Activated naive CD4-positive, alpha-beta T cell treated with anti-CD3 and anti-CD28 coated beads, Interleukin-2, amount 50 U/mL, for 72 hours (primary cell): ENCODE results near the gene PSD. TPM values are rescaled to one million over a fixed set of nuclear protein-coding genes. Genes with fewer than 3 reads are reported as not detected.
A peak's percentile ranks its signal among the peaks of the same experiment; 100 is the strongest.

ENCODE experiments used
- ATAC-seq, 2 donors: fragments of 150-1000 bp; cut with Tn5 transposase; 2 replicates each; pipeline ENCODE4 v1.10.0; 2021; ENCODE audit warnings: mild to moderate bottlenecking in 2 of 2, moderate library complexity in 2 of 2
- DNase-seq, 2 donors: peaks; one replicate each; pipeline ENCODE4 v3.0.0; 2021 to 2022; ENCODE audit warnings: low spot score in 2 of 2
- H3K27ac Mint-ChIP-seq, 2 donors: one replicate each; pipeline ENCODE4 v1.8.0; 2022; ENCODE audit warnings: mild to moderate bottlenecking in 2 of 2, mixed read lengths in 2 of 2
- H3K36me3 Mint-ChIP-seq, 2 donors: one replicate each; pipeline ENCODE4 v1.8.0; 2022; ENCODE audit warnings: mixed read lengths in 2 of 2
- H3K9me3 Mint-ChIP-seq, 2 donors: one replicate each; pipeline ENCODE4 v1.8.0; 2022; ENCODE audit warnings: mixed read lengths in 2 of 2
- total RNA-seq, 2 donors: library from RNA; stranded (reverse); gene quantifications; one replicate each; pipeline ENCODE4 v1.2.3, GENCODE V29; 2022

The PSD gene
- total RNA-seq, 2 donors from 2014 or later: 8.7 to 13.3 TPM

- Mint-ChIP-seq H3K27ac (peak within 1 kb of the TSS; percentile 83 to 94), H3K9me3 (no peaks in the 10 kb centered on the region), H3K36me3 (peaks cover 17 to 22% of the 10 kb centered on the region in 2 donors)
- DNase-seq (no peak), ATAC-seq (no peak)
These were observed 32.8 kb upstream of the PSD start, which contains the start of gene C10orf95 for GRCh38 chr10:102451105-102451969. TSS of gene C10orf95 (minus strand) at chr10:102451543. CDS start at chr10:102451093, 450 bp downstream.

GRCh38 chr10:102450374-102451104 is 32.0 kb upstream of the PSD start:
- peak; percentile 53 to 80 for ATAC-seq
- Mint-ChIP-seq H3K9me3 (no peaks in the 10 kb centered on the region), H3K36me3 (peaks cover 17 to 22% of the 10 kb centered on the region in 2 donors), H3K27ac (peak overlapping the region; percentile 94)
- peak; percentile 84 to 86 for DNase-seq

- Mint-ChIP-seq H3K27ac (peak overlapping the region; percentile 94), H3K9me3 (no peaks in the 10 kb centered on the region), H3K36me3 (peaks cover 15 to 22% of the 10 kb centered on the region in 2 donors)
- DNase-seq (no peak), ATAC-seq (peak in 1 of 2 donors; percentile 0)
These were observed 31.5 kb upstream of the PSD start for GRCh38 chr10:102450124-102450373.

- Mint-ChIP-seq H3K27ac (peak overlapping the region; percentile 94), H3K36me3 (peaks cover 10 to 22% of the 10 kb centered on the region in 2 donors), H3K9me3 (no peaks in the 10 kb centered on the region)
- ATAC-seq (peak; percentile 49 to 67), DNase-seq (peak; percentile 78 to 80)
These were observed 30.9 kb upstream of the PSD start for GRCh38 chr10:102449321-102450123.

- ATAC-seq (no peak), DNase-seq (no peak)
- Mint-ChIP-seq H3K36me3 (peaks cover 0 to under 1% of the 10 kb centered on the region in 2 donors), H3K9me3 (no peaks in the 10 kb centered on the region), H3K27ac (no peak overlapping the region)
These were observed 26.3 kb upstream of the PSD start for GRCh38 chr10:102444851-102445250.

- H3K27ac Mint-ChIP-seq: peak overlapping the region in 1 of 2 donors; percentile 84
- ATAC-seq: no peak
- DNase-seq: no peak
- H3K36me3 Mint-ChIP-seq: peaks cover 20 to 22% of the 10 kb centered on the region in 2 donors
- H3K9me3 Mint-ChIP-seq: no peaks in the 10 kb centered on the region
These were observed 19.8 kb upstream of the PSD start for GRCh38 chr10:102438374-102438773.

GRCh38 chr10:102437515-102437914 is 18.9 kb upstream of the PSD start:
- ATAC-seq: no peak
- no peak for DNase-seq
- Mint-ChIP-seq H3K36me3 (peaks cover 20 to 22% of the 10 kb centered on the region in 2 donors), H3K27ac (peak overlapping the region; percentile 81 to 84), H3K9me3 (no peaks in the 10 kb centered on the region)

GRCh38 chr10:102436312-102436711 is 17.7 kb upstream of the PSD start:
- Mint-ChIP-seq H3K9me3 (no peaks in the 10 kb centered on the region), H3K36me3 (peaks cover 27 to 33% of the 10 kb centered on the region in 2 donors), H3K27ac (peak overlapping the region; percentile 84 to 90)
- ATAC-seq: no peak
- DNase-seq: no peak

GRCh38 chr10:102435529-102436233 is 17.1 kb upstream of the PSD start:
- Mint-ChIP-seq H3K36me3 (peaks cover 27 to 33% of the 10 kb centered on the region in 2 donors), H3K9me3 (no peaks in the 10 kb centered on the region), H3K27ac (peak overlapping the region; percentile 84 to 90)
- DNase-seq (peak in 1 of 2 donors; percentile 39), ATAC-seq (peak; percentile 24 to 27)

GRCh38 chr10:102435133-102435497 is 16.5 kb upstream of the PSD start:
- peak overlapping the region; percentile 81 to 84 for H3K27ac Mint-ChIP-seq
- no peak for ATAC-seq
- no peaks in the 10 kb centered on the region for H3K9me3 Mint-ChIP-seq
- DNase-seq: no peak
- H3K36me3 Mint-ChIP-seq: peaks cover 27 to 33% of the 10 kb centered on the region in 2 donors

GRCh38 chr10:102434394-102435132 is 16.0 kb upstream of the PSD start:
- H3K27ac Mint-ChIP-seq: peak overlapping the region; percentile 48 to 84
- no peaks in the 10 kb centered on the region for H3K9me3 Mint-ChIP-seq
- ATAC-seq (no peak), DNase-seq (no peak)
- H3K36me3 Mint-ChIP-seq: peaks cover 27 to 33% of the 10 kb centered on the region in 2 donors

- Mint-ChIP-seq H3K27ac (peak overlapping the region; percentile 96 to 97), H3K36me3 (peaks cover 27 to 33% of the 10 kb centered on the region in 2 donors), H3K9me3 (no peaks in the 10 kb centered on the region)
- ATAC-seq: no peak
- DNase-seq: no peak
These were observed 15.0 kb upstream of the PSD start for GRCh38 chr10:102433619-102434046.

GRCh38 chr10:102432162-102432950 is 13.8 kb upstream of the PSD start, which contains the start of gene CUEDC2:
TSS of gene CUEDC2 (minus strand) at chr10:102432574. CDS start at chr10:102425188, 7,386 bp downstream.
- ATAC-seq (peak; percentile 93 to 96), DNase-seq (peak; percentile 96 to 99)
- H3K9me3 Mint-ChIP-seq: no peaks in the 10 kb centered on the region
- H3K36me3 Mint-ChIP-seq: peaks cover 19 to 23% of the 10 kb centered on the region in 2 donors
- H3K27ac Mint-ChIP-seq: peak within 1 kb of the TSS; percentile 96 to 98

GRCh38 chr10:102431452-102432124 is 13.0 kb upstream of the PSD start:
- H3K36me3 Mint-ChIP-seq: peaks cover 14 to 17% of the 10 kb centered on the region in 2 donors
- ATAC-seq (no peak), DNase-seq (no peak)
- no peaks in the 10 kb centered on the region for H3K9me3 Mint-ChIP-seq
- peak overlapping the region; percentile 96 to 98 for H3K27ac Mint-ChIP-seq
